HEK293 (cell line): ENCODE data around the gene RBM19.

Experiments
- CTCF ChIA-PET: fragments of 350-600 bp; formaldehyde crosslinking; extraction: SDS; loops from one replicate; lab custom pipeline; 2021; ENCODE audit warnings: antibody characterized with exemption; lab: Yijun Ruan, JAX
- POLR2A ChIA-PET: fragments of 300-600 bp; formaldehyde crosslinking; extraction: SDS; loops from one replicate; lab custom pipeline; 2020; ENCODE audit warnings: antibody characterized with exemption, inconsistent platforms; lab: Yijun Ruan, JAX
- H3K27ac ChIP-seq: fragments of 200-500 bp; sonication (Bioruptor generic); 2 replicates; pipeline ENCODE4 v1.5.1; 2014; ENCODE audit warnings: low read depth, low read length, control low read depth, inconsistent platforms; ENCODE audit errors: extremely low read depth
- H3K36me3 ChIP-seq, 2 experiments: fragments of 200-500 bp in 1 of 2; sonication (Bioruptor generic) in 1 of 2; 1 replicate in 1 of 2; 2 replicates in 1 of 2; pipeline ENCODE4 v1.5.1; 2014 to 2017; ENCODE audit warnings: inconsistent platforms in 2 of 2, low read length in 2 of 2; ENCODE audit not compliant: control insufficient read depth in 2 of 2, insufficient read depth in 1 of 2
- H3K4me1 ChIP-seq: fragments of 200-500 bp; sonication (Bioruptor generic); 2 replicates; pipeline ENCODE4 v1.5.1; 2014; ENCODE audit warnings: mild to moderate bottlenecking, low read length, inconsistent platforms; ENCODE audit not compliant: control insufficient read depth, insufficient read depth
- H3K4me3 ChIP-seq: 2 replicates; pipeline ENCODE4 v1.5.1; 2011; ENCODE audit warnings: low read depth, mild to moderate bottlenecking, control low read depth, low read length, moderate library complexity
- H3K9me3 ChIP-seq: fragments of 200-500 bp; sonication (Bioruptor generic); 2 replicates; pipeline ENCODE4 v1.5.1; 2014; ENCODE audit warnings: low read depth, low read length, inconsistent platforms; ENCODE audit not compliant: control insufficient read depth, insufficient read depth
- EGR2 ChIP-seq: fragments of 450-650 bp; formaldehyde crosslinking; IDR thresholded peaks from 2 replicates; pipeline ENCODE4 v1.5.1; 2016; ENCODE audit warnings: low read depth, missing biosample characterization, missing genetic modification characterization
- HOXA7 ChIP-seq: sonication (generic); formaldehyde crosslinking; IDR thresholded peaks from 2 replicates; pipeline ENCODE4 v1.8.1; 2022; ENCODE audit warnings: missing genetic modification reagents, borderline replicate concordance
- PRDM10 ChIP-seq: fragments of 450-650 bp; formaldehyde crosslinking; IDR thresholded peaks from 2 replicates; pipeline ENCODE4 v1.5.1; 2016; ENCODE audit warnings: missing biosample characterization, missing genetic modification characterization
- YY2 ChIP-seq: fragments of 450-650 bp; formaldehyde crosslinking; IDR thresholded peaks from 2 replicates; pipeline ENCODE4 v1.5.1; 2016; ENCODE audit warnings: missing biosample characterization, missing genetic modification characterization
- ZBTB1 ChIP-seq: fragments of 450-650 bp; formaldehyde crosslinking; IDR thresholded peaks from 2 replicates; pipeline ENCODE4 v1.5.1; 2016; ENCODE audit warnings: missing biosample characterization, missing genetic modification characterization
- ZBTB10 ChIP-seq: fragments of 450-650 bp; formaldehyde crosslinking; IDR thresholded peaks from 2 replicates; pipeline ENCODE4 v1.5.1; 2016; ENCODE audit warnings: missing biosample characterization, missing genetic modification characterization
- ZBTB21 ChIP-seq: fragments of 450-650 bp; formaldehyde crosslinking; IDR thresholded peaks from 2 replicates; pipeline ENCODE4 v1.5.1; 2017; ENCODE audit warnings: missing biosample characterization, missing genetic modification characterization
- ZFHX2 ChIP-seq: fragments of 450-650 bp; formaldehyde crosslinking; conservative IDR thresholded peaks from 2 replicates; pipeline ENCODE4 v1.5.1; 2016; ENCODE audit warnings: missing biosample characterization, missing genetic modification characterization
- ZNF146 ChIP-seq: fragments of 450-650 bp; formaldehyde crosslinking; IDR thresholded peaks from 2 replicates; pipeline ENCODE4 v1.5.1; 2016; ENCODE audit warnings: missing biosample characterization, missing genetic modification characterization
- ZNF202 ChIP-seq: fragments of 450-650 bp; formaldehyde crosslinking; IDR thresholded peaks from 2 replicates; pipeline ENCODE4 v1.5.1; 2016; ENCODE audit warnings: missing biosample characterization, missing genetic modification characterization, borderline replicate concordance
- ZNF473 ChIP-seq: fragments of 450-650 bp; formaldehyde crosslinking; IDR thresholded peaks from 2 replicates; pipeline ENCODE4 v1.5.1; 2017; ENCODE audit warnings: missing biosample characterization, missing genetic modification characterization
- ZNF621 ChIP-seq: fragments of 450-650 bp; formaldehyde crosslinking; IDR thresholded peaks from 2 replicates; pipeline ENCODE4 v1.5.1; 2017; ENCODE audit warnings: missing biosample characterization, missing genetic modification characterization
- ZNF747 ChIP-seq: fragments of 450-650 bp; formaldehyde crosslinking; IDR thresholded peaks from 2 replicates; pipeline ENCODE4 v1.5.1; 2016; ENCODE audit warnings: missing biosample characterization, missing genetic modification characterization
- TF ChIP-seq, protein P1 (sequence below): fragments of 450-650 bp; formaldehyde crosslinking; IDR thresholded peaks from 2 replicates; pipeline ENCODE4 v1.5.1; 2016; ENCODE audit warnings: missing biosample characterization, missing genetic modification characterization
- TF ChIP-seq, protein P2 (sequence below): fragments of 450-650 bp; formaldehyde crosslinking; IDR thresholded peaks from 2 replicates; pipeline ENCODE4 v1.5.1; 2016; ENCODE audit warnings: missing biosample characterization, missing genetic modification characterization

The RBM19 gene

GRCh38 chr12:113797535-113797868, 168.6 kb downstream of the RBM19 start:
- TF ChIP-seq ZNF473 (tag by site-specific recombination) (no peak), ZFHX2 (tag by site-specific recombination) (no peak), PRDM10 (tag by site-specific recombination) (no peak), EGR2 (tag by site-specific recombination) (no peak), HOXA7 (CRISPR knock-in tag) (no peak), ZNF747 (tag by site-specific recombination) (no peak), ZNF146 (tag by site-specific recombination) (no peak)
- TF ChIP-seq, protein P1, sequence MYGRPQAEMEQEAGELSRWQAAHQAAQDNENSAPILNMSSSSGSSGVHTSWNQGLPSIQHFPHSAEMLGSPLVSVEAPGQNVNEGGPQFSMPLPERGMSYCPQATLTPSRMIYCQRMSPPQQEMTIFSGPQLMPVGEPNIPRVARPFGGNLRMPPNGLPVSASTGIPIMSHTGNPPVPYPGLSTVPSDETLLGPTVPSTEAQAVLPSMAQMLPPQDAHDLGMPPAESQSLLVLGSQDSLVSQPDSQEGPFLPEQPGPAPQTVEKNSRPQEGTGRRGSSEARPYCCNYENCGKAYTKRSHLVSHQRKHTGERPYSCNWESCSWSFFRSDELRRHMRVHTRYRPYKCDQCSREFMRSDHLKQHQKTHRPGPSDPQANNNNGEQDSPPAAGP: no peak
- no peaks in the 10 kb centered on the region for H3K9me3 ChIP-seq
- CTCF ChIA-PET: no interaction called here
- no peaks in the 10 kb centered on the region for H3K36me3 ChIP-seq
- H3K4me1 ChIP-seq: no peaks in the 10 kb centered on the region
- POLR2A ChIA-PET: no interaction called here
- H3K27ac ChIP-seq: no peak overlapping the region
- no peak overlapping the region for H3K4me3 ChIP-seq

DNA sequence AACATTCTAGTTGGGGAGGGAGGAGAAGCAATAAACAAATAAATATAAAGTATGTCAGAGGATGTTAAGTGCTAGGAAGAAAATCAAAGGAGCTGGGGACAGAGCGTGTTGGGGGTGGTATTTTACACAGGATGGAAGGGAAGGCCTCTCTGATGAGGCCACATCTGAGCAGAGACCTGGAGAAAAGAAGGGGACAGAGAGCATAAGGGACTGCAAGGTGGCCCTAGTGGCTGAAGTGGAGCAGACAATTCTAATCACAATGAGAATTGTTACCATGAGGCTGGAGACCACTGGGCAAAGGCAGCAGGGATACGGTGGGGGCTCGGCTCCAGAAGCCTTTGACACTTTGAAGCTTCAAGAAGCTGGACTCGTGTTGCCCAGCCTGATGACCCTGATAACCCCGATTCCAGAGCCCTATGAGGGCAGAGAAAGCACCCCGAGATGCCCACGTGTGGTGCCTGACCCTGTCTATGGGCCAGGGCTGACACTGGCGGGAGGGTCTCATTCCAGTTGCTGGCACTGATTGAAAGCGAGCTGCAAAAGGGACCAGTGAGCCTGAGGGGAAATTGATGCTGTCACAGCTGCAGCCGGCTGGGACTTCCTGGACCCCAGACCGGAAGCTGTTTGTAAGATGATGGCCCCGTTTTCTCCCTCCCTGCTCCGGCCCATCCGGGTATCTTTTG, 169.1 kb downstream of the RBM19 start:
- Histone ChIP-seq H3K4me1 (no peaks in the 10 kb centered on the region), H3K4me3 (no peak overlapping the region), H3K36me3 (no peaks in the 10 kb centered on the region), H3K27ac (no peak overlapping the region), H3K9me3 (no peaks in the 10 kb centered on the region)
- CTCF ChIA-PET: no interaction called here
- TF ChIP-seq ZNF202 (no peak), ZBTB21 (no peak), ZNF621 (tag by site-specific recombination) (no peak), ZBTB1 (tag by site-specific recombination) (no peak), YY2 (tag by site-specific recombination) (no peak), ZNF747 (tag by site-specific recombination) (no peak), ZBTB10 (tag by site-specific recombination) (no peak)
- TF ChIP-seq, protein P2, sequence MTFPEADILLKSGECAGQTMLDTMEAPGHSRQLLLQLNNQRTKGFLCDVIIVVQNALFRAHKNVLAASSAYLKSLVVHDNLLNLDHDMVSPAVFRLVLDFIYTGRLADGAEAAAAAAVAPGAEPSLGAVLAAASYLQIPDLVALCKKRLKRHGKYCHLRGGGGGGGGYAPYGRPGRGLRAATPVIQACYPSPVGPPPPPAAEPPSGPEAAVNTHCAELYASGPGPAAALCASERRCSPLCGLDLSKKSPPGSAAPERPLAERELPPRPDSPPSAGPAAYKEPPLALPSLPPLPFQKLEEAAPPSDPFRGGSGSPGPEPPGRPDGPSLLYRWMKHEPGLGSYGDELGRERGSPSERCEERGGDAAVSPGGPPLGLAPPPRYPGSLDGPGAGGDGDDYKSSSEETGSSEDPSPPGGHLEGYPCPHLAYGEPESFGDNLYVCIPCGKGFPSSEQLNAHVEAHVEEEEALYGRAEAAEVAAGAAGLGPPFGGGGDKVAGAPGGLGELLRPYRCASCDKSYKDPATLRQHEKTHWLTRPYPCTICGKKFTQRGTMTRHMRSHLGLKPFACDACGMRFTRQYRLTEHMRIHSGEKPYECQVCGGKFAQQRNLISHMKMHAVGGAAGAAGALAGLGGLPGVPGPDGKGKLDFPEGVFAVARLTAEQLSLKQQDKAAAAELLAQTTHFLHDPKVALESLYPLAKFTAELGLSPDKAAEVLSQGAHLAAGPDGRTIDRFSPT (tag by site-specific recombination): no peak
- POLR2A ChIA-PET: no interaction called here
